HEK293 (cell line): ENCODE data around the gene UBR4.

Experiments
- CTCF ChIP-seq: fragments of 450-650 bp; formaldehyde crosslinking; IDR thresholded peaks from 2 replicates; pipeline ENCODE4 v1.5.1; 2016; ENCODE audit warnings: missing biosample characterization, missing genetic modification characterization
- ZNF132 ChIP-seq: fragments of 450-650 bp; formaldehyde crosslinking; IDR thresholded peaks from 2 replicates; pipeline ENCODE4 v1.5.1; 2017; ENCODE audit warnings: missing biosample characterization, missing genetic modification characterization, borderline replicate concordance
- ZNF777 ChIP-seq: fragments of 450-650 bp; formaldehyde crosslinking; IDR thresholded peaks from 2 replicates; pipeline ENCODE4 v1.5.1; 2017; ENCODE audit warnings: missing biosample characterization, missing genetic modification characterization, borderline replicate concordance

GRCh38 chr1:19073311-19074186 is 136.5 kb downstream of the UBR4 start:
- no peak for TF ChIP-seq ZNF777
- TF ChIP-seq CTCF, result no peak
- TF ChIP-seq ZNF132 (tag by site-specific recombination), result no peak
